Activated B cell treated with CpG ODN at 0.5 μM for 24 hours (primary cell): ENCODE results near the gene GMPR2. TPM values are rescaled to one million over a fixed set of nuclear protein-coding genes. Genes with fewer than 3 reads are reported as not detected.
A peak's percentile ranks its signal among the peaks of the same experiment; 100 is the strongest.

Source experiments
- ATAC-seq: fragments of 200-7000 bp; cut with Tn5 transposase; one replicate; pipeline ENCODE4 v1.10.0; 2021; ENCODE audit warnings: low read depth, mild to moderate bottlenecking, moderate library complexity
- CTCF ChIA-PET: fragments of 350-600 bp; sonication (Branson Sonifier 250); formaldehyde crosslinking; loops from one replicate; lab custom pipeline; 2021; ENCODE audit warnings: antibody characterized with exemption; lab: Charles Lee
- POLR2A ChIA-PET: fragments of 350-600 bp; sonication (Branson Sonifier 250); formaldehyde crosslinking; loops from one replicate; lab custom pipeline; 2021; ENCODE audit warnings: antibody characterized with exemption; lab: Charles Lee
- DNase-seq: peaks from one replicate; pipeline ENCODE4 v3.0.0; 2022
- H3K27ac Mint-ChIP-seq: one replicate; pipeline ENCODE4 v1.8.0; 2020; ENCODE audit warnings: mixed read lengths
- H3K27me3 Mint-ChIP-seq: one replicate; pipeline ENCODE4 v1.8.0; 2021; ENCODE audit warnings: mixed read lengths
- H3K36me3 Mint-ChIP-seq: one replicate; pipeline ENCODE4 v1.8.0; 2021; ENCODE audit warnings: low read depth, mixed read lengths
- H3K4me1 Mint-ChIP-seq: one replicate; pipeline ENCODE4 v1.8.0; 2021; ENCODE audit warnings: mixed read lengths
- H3K4me3 Mint-ChIP-seq: one replicate; pipeline ENCODE4 v1.8.0; 2020; ENCODE audit warnings: mild to moderate bottlenecking, mixed read lengths
- H3K9me3 Mint-ChIP-seq: one replicate; pipeline ENCODE4 v1.8.0; 2020; ENCODE audit warnings: mixed read lengths
- intact Hi-C: fragments of 100-400 bp; cut with micrococcal nuclease; formaldehyde crosslinking; loops from one replicate; pipeline ENCODE4 v1.15.1; 2024
- total RNA-seq: library from RNA; stranded (reverse); gene quantifications from 2 replicates; pipeline ENCODE4 v1.2.3, GENCODE V29; 2022
- TF ChIP-seq, protein P1 (sequence below): fragments of 200-600 bp; IDR thresholded peaks from one replicate; pipeline ENCODE4 v1.8.0; 2022; ENCODE audit warnings: antibody characterized with exemption, mild to moderate bottlenecking

The GMPR2 gene
- total RNA-seq, 1 donor from 2014 or later: 50.2 TPM

DNA sequence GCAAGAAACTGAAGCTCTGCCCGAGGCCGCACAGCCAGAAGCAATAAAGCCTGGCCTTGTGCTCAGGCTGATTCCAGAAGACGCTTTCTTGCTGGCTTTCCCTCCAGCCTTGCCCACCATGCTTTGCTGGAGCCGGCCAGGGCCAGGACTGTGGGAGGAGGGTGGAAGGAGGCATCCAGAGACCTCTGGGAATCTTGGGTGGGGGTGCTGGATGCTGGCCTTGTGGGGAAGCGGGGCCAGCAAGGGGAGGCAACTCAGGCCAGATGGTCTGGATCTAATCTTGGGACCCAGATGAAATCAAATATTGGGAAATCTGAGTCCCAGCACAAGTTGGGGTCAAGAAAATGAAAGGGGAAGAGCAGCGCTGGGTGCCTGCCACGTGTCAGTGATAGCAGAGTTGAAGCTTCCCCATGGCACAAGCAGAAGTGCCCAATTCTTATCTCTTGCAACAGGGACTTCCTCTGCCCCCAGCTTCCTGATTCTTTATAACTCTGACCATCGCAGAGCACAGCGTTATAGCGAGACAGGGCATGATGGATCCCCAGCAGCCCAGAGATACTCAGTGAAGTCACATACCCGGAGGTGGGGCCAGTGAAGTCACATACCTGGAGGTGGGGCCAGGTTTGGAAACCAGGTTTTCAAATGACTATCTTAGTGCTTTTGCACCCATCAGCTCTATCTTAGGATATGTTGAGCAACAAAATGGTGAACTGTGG is 45.0 kb downstream of the GMPR2 start:
- H3K27me3 Mint-ChIP-seq: no peaks in the 10 kb centered on the region
- H3K36me3 Mint-ChIP-seq: no peaks in the 10 kb centered on the region
- H3K27ac Mint-ChIP-seq: peak overlapping the region; percentile 90
- CTCF ChIA-PET: interaction anchor here (0.8 to 6.3 kb wide), 3 partner anchors 18 to 56 kb away, joined by 3 to 64 read pairs (median 13); partner anchors contain the start of gene TINF2
- DNase-seq (no peak), ATAC-seq (no peak)
- POLR2A ChIA-PET: interaction anchor here (0.6 to 5.0 kb wide), 13 partner anchors 13 to 976 kb away, joined by 3 to 80 read pairs (median 4); partner anchors contain the start of genes CHMP4A, DHRS1, IPO4 and IRF9
- H3K4me1 Mint-ChIP-seq: peaks cover 91% of the 10 kb centered on the region
- H3K4me3 Mint-ChIP-seq: peak overlapping the region; percentile 24
- TF ChIP-seq, protein P1, sequence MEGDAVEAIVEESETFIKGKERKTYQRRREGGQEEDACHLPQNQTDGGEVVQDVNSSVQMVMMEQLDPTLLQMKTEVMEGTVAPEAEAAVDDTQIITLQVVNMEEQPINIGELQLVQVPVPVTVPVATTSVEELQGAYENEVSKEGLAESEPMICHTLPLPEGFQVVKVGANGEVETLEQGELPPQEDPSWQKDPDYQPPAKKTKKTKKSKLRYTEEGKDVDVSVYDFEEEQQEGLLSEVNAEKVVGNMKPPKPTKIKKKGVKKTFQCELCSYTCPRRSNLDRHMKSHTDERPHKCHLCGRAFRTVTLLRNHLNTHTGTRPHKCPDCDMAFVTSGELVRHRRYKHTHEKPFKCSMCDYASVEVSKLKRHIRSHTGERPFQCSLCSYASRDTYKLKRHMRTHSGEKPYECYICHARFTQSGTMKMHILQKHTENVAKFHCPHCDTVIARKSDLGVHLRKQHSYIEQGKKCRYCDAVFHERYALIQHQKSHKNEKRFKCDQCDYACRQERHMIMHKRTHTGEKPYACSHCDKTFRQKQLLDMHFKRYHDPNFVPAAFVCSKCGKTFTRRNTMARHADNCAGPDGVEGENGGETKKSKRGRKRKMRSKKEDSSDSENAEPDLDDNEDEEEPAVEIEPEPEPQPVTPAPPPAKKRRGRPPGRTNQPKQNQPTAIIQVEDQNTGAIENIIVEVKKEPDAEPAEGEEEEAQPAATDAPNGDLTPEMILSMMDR: no peak
- intact Hi-C loops: loop anchor here (2.0 kb wide), 1 partner anchor 35 kb away; the partner anchor contains the start of gene TINF2
- no peaks in the 10 kb centered on the region for H3K9me3 Mint-ChIP-seq

DNA sequence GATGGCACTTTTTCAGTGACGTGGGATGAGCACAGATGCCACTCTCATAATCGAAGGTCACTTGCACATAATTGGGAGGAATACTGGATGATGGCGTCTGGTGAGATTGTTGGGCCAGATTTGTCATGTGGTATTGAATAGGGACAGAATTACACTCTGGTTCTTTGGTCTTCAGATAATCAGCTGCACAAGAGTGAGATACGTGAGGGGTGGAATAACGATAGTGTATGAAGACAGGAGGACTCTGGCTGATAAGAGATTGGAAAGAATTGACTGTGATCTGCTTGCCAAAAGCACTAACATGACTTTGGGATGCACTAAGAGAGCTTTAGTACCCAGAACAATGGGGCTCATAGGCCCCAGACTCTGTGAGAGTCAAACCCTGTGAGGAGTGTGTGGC is 45.7 kb downstream of the GMPR2 start:
- H3K9me3 Mint-ChIP-seq: no peaks in the 10 kb centered on the region
- DNase-seq: no peak
- H3K27me3 Mint-ChIP-seq: no peaks in the 10 kb centered on the region
- CTCF ChIA-PET: interaction anchor here (2.1 to 6.3 kb wide), 5 partner anchors 12 to 153 kb away, joined by 8 to 64 read pairs (median 13); partner anchors contain the start of genes CIDEB, LTB4R, LTB4R2 and TINF2
- peaks cover 84% of the 10 kb centered on the region for H3K4me1 Mint-ChIP-seq
- TF ChIP-seq, protein P1: no peak
- H3K27ac Mint-ChIP-seq: peak overlapping the region; percentile 90
- intact Hi-C loops: loop anchor here (2.0 kb wide), 1 partner anchor 36 kb away; the partner anchor contains the start of gene TINF2
- H3K36me3 Mint-ChIP-seq: no peaks in the 10 kb centered on the region
- ATAC-seq: no peak
- POLR2A ChIA-PET: interaction anchor here (0.6 to 5.0 kb wide), 11 partner anchors 12 to 977 kb away, joined by 3 to 80 read pairs (median 9); partner anchors contain the start of genes CHMP4A, DHRS1, LTB4R and MDP1
- peak overlapping the region; percentile 24 for H3K4me3 Mint-ChIP-seq

DNA sequence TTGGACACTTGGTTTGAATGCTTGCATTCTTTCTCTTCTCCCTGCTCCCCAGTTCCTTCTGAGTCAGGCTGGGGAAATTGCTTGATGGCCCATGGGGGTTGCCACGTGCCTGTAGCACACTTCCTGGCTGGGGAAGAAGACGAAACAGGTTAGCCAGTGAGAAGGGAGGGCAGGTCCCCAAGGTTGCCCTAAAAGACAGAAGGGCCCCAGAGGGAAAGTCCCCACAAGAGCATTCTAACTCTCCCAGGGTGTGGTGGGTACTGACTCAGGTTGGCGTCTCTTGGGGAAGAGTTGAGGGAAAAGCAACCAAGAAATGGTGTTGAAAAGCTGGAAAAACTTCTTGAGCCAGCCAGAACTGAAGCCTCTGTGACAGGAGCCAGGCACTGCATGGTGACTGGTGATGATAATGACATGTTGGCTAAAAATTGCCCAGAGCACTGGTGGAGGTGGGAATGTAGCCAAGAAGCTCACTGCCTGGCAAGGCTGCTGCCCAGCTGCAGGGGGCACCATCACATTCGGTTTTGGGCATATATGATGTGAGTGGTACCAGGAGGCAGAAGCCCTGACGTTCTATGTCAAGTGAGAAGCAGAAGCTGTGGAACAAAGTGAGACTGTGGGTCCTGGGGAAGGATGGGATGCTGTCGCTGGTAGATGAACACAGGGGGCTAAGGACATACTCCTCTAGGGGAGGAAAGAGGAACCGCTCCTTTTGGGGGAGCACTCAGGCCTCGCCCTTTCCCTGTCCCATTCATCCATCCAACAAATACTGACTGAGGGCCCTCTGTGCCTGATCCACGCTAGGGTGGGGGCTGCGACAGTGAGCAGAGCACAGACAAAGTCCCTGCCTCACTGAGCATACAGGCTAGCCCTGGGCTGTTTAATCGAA is 46.8 kb downstream of the GMPR2 start:
- Mint-ChIP-seq H3K9me3 (no peaks in the 10 kb centered on the region), H3K27me3 (no peaks in the 10 kb centered on the region), H3K36me3 (no peaks in the 10 kb centered on the region), H3K27ac (peak overlapping the region; percentile 90), H3K4me1 (peaks cover 73% of the 10 kb centered on the region), H3K4me3 (peak overlapping the region; percentile 63)
- intact Hi-C loops: loop anchor here (1.0 to 2.0 kb wide), 5 partner anchors 8 to 37 kb away; partner anchors contain the start of genes RABGGTA and TINF2
- TF ChIP-seq, protein P1: no peak
- CTCF ChIA-PET: interaction anchor here (1.1 to 6.3 kb wide), 10 partner anchors 9 to 152 kb away, joined by 3 to 64 read pairs (median 11); partner anchors contain the start of genes CIDEB, DHRS1, LTB4R and LTB4R2
- peak; percentile 89 for ATAC-seq
- POLR2A ChIA-PET: interaction anchor here (0.6 to 5.0 kb wide), 18 partner anchors 9 to 166 kb away, joined by 3 to 80 read pairs (median 6); partner anchors contain the start of genes CHMP4A, DCAF11, DHRS1 and IPO4
- peak; percentile 54 for DNase-seq

DNA sequence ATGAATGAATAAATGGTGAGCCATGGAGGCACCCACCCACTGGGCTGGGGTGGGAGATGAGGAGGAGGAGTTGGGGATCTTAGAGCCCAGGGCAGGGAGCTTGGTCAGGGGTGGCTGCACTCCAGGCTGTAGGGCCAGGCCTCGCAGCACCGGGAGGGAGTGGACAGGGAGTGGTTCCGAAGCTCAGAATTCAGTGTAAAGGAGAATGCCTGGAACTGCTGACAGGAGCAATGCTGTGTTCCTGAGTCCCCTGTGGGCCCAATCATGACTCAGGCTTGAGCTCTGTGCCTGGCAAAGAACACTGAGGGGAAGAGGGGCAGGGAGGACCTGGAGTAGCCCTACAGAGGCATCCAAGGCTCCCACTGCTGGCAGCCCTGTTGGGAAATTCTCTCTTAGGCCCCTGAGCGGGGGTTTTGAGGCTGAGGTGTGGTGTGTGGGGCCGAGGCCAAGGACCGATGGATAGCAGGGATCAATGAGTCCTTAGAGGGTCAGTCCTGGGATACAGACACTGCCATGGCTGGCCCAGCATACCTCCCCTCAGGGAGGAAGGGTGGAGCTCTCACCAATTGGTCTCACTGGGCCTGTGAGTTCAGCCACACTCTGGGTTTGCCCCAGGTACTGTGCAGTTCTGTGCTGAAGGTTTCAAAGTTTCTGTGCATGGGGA is 48.2 kb downstream of the GMPR2 start:
- H3K27me3 Mint-ChIP-seq: no peaks in the 10 kb centered on the region
- peaks cover 63% of the 10 kb centered on the region for H3K4me1 Mint-ChIP-seq
- H3K4me3 Mint-ChIP-seq: no peak overlapping the region
- intact Hi-C loops: no loop called here
- no peaks in the 10 kb centered on the region for H3K36me3 Mint-ChIP-seq
- H3K9me3 Mint-ChIP-seq: no peaks in the 10 kb centered on the region
- no peak for ATAC-seq
- DNase-seq: no peak
- peak overlapping the region; percentile 90 for H3K27ac Mint-ChIP-seq
- TF ChIP-seq, protein P1: no peak
- CTCF ChIA-PET: interaction anchor here (0.8 to 6.3 kb wide), 10 partner anchors 9 to 71 kb away, joined by 3 to 64 read pairs (median 8); partner anchors contain the start of genes CIDEB, DHRS1, LTB4R and LTB4R2
- POLR2A ChIA-PET: interaction anchor here (1.0 to 5.0 kb wide), 9 partner anchors 10 to 150 kb away, joined by 3 to 80 read pairs (median 8); partner anchors contain the start of genes DHRS1, KHNYN, MDP1 and NOP9
